ENCODE measurements around the gene PPIF.

Gene PPIF

GRCh38 chr10:79387974-79388850 lies 40.9 kb downstream of the PPIF start:
- no peak for DNase-seq

DNA sequence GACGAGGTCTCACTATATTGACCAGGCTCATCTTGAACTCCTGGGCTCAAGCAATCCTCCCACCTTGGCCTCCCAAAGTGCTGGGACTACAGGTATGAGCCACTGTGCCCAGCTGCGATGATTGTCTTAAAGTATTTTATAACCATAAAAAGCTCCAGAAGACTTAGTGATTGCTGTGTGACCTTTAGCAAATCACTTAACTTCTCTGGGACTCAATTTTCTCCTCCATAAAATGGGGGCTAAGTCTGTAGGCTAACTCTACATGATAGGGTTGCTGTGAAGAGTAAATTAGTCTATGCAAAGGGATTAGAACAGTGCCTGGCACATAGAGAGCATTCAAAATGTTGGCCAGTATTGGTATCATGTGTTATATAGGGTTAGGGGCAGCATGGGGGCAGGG lies 42.8 kb downstream of the PPIF start:
- DNase-seq: no peak

DNA sequence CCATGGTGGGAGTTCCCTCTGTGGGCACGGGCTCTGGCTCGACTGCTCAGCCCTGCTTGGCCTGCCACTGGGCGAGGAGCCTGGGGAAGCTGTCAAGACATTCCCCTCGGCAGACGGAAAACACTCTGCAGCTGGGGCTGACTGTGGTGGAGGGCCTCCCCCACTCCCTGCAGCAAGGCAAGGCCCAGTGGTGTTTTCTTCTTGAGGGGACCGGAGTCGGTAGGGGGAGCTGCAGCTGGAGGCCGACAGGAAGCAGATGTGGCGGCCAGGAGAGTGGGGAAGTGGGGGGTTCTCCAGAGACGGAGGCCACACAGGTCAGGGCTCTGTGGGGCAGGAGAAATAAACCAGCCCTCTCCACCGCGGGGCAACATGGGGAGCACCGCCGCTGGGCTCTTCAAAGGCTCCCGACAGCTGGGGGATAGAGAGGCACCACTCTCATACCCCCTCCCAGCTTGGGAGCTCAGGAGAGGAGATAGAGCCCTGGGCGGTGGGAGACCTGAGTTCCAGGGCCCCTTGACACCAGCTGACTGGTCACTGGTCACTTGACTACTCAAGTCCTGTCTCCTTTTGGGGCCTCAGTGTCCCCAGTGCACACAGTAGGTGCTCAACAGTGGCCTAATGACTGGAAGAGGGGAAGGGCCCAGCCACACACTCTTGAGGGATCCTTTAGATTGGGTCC lies 43.4 kb downstream of the PPIF start:
- no peak for DNase-seq

DNA sequence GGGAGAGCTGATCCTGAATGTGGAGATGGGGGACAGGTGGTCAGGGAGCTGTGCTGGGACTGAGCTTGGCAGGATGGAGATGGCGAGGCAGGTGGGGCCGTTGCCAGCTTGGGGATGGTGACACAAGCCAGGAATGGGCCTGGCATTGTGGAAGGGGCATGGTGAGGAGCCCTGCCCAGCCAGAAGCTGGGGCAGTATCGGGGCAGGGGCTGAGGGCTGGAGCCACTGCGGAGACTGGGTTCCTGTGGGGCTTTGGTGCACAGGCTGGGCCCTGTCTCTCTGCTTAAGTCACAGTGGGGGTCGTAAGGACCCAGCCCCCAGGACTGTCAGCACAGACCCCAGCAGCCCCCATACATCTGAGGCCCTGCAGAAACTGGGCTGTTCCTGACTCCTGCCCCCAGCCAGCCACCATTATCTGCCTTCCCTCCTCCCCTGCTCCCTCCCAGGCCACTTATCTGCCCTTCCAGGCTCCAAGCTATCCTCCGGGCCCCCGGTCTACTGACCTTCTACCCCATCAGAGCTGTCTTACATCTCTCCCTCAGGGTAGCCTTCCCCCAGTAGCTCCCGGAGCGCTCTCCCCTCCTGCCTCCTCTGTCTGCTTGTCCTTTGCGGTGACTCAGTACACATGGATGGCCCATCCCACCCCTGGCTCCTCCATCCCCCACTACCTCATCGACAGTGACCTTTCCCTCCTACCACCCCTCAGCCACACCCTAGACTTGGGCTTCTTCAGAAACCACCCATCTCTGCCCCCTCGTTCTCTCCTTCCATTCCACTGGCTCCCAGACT lies 44.2 kb downstream of the PPIF start:
- no peak for DNase-seq

DNA sequence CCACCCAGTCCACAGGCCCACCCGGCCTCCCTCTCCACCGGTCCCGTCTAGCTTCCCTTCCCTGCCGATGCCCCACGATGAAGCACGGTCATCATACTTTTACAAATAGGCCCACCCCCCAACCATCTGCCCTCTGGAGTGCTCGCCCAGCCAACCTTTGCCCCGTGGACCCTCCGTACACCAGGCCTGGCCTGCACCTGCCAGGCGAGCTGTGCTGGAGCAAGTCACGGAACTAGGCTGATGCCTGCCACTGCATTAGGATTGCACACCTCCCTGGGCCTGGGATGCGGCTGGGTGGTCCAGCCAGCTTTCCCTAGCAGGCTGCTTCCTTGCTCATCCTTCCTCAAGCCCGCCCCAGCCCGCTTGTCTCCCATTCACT lies 44.7 kb downstream of the PPIF start:
- no peak for DNase-seq

DNA sequence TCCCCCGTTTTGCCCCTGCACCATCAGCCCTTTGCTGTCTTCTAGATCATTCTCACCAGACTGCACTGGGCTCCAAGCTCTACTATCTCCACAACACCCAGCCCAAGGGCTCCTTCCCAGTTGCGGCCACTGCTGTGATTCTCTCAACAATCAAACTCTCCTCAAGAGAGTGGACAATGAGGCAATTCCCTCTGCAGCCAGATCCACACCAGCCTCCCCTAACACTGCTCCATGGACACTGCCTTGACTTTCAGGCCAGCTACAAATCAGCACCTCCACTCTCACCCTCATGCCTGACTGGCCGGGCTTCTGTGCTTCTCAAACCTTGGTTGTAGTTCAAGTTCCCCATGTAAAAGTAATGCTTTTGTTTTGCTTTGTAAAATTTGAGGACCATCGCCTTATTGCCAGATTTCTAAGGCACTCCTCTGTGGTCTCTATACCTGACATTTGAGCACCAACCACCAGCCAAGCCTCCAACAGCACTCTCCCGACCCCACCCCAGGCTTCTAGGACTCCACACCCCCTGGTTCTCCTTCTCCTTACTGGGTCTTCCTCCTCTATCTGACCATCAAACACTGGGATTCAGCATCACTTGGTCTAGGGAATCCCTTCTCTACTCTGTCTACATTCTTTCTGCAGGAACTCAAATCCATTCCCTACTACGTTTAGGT lies 45.4 kb downstream of the PPIF start:
- no peak for DNase-seq

- DNase-seq: no peak
Measured at GRCh38 chr10:79393221-79393923, 46.1 kb downstream of the PPIF start.

- DNase-seq: no peak
Measured at GRCh38 chr10:79393924-79394610, 46.8 kb downstream of the PPIF start.

GRCh38 chr10:79394664-79395063 lies 47.4 kb downstream of the PPIF start:
- DNase-seq: no peak

DNA sequence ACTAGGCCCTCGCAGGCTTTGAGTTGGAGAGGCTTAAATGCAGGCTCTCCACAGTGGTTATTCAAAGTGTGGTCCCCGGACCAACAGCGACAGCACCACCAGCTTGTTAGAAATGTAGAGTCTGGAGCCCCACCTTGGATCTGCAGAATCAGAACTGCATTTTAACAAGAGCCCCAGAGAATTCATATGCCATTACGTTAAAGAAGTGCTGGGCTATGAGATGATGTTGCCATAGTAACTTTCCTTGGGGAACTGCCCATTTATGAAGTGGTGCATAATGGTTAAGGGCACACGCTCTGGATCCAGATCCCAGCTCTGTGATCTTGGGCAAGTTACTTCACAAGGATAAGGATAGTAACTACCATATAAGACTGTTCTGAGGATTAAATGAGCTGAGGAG lies 49.3 kb downstream of the PPIF start:
- no peak for DNase-seq

DNA sequence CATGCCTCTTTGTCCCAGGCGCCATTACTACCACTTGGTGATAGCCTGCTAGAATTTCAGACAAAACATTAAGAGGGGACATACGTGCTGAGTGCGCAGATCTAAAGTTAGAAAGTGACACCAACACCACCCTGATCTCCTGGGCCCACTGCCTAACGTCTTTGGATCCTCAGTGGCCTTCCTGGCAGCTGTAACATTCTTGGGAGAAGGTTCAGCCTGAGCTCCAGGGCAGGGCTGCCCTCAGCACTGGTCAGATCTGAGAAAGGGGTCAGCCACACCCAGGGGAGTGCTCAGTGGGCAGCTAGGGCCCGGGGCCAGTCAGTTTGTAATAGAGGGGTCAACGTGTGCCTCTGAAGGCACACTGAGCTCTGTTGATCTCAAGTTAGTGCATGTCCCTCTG lies 49.8 kb downstream of the PPIF start:
- no peak for DNase-seq

GRCh38 chr10:79397575-79398303 lies 50.5 kb downstream of the PPIF start:
- no peak for DNase-seq

DNA sequence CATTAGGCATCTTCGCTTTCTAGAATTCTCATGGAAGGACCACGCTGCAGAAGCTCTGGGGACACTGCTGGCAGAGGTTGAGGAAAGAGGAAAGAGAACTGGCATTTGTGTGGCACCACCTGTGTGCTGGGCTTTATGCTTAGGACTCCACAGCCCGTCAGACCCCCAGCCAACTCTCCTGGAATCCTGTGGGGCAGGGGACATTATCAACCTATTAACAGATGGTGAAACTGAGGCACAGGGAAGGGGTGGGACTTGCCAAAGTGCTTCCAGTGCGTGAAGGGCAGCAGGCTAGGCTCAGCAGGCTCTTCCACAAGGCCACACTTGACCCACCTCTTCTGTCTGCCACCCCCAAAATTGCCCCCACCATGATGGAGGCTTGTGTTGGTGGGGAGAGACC lies 51.4 kb downstream of the PPIF start:
- DNase-seq: no peak

DNA sequence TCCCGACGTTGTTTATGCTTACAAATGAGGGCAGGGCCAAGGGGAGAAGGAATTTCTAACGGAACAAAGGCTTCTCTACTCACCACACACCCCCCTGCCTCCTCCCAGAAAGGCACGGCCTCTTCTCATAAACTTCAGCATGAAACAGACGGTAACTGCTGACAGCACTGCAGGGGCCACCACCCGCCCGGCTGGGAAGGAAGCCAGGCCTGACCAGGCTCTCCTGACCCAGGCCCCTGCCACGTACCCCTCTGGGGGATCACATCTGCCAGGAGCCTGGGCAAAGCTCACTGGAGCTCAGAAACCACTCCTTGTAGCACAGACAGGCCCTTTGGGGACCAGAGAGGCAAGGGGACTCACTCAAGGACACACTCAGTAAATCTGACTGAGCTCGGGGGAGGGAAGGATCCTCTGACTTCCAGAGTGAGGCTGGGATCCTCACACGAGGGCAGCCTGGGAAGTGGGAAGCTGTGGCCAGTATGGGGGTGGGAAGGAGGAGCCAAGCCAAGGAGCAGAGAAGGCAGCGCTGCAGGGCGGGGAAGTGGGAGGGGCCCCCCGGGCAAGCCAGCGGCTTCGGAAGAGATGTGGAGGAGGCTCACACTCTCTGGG lies 52.1 kb downstream of the PPIF start:
- DNase-seq: no peak

GRCh38 chr10:79400146-79401004 lies 53.1 kb downstream of the PPIF start:
- no peak for DNase-seq

DNA sequence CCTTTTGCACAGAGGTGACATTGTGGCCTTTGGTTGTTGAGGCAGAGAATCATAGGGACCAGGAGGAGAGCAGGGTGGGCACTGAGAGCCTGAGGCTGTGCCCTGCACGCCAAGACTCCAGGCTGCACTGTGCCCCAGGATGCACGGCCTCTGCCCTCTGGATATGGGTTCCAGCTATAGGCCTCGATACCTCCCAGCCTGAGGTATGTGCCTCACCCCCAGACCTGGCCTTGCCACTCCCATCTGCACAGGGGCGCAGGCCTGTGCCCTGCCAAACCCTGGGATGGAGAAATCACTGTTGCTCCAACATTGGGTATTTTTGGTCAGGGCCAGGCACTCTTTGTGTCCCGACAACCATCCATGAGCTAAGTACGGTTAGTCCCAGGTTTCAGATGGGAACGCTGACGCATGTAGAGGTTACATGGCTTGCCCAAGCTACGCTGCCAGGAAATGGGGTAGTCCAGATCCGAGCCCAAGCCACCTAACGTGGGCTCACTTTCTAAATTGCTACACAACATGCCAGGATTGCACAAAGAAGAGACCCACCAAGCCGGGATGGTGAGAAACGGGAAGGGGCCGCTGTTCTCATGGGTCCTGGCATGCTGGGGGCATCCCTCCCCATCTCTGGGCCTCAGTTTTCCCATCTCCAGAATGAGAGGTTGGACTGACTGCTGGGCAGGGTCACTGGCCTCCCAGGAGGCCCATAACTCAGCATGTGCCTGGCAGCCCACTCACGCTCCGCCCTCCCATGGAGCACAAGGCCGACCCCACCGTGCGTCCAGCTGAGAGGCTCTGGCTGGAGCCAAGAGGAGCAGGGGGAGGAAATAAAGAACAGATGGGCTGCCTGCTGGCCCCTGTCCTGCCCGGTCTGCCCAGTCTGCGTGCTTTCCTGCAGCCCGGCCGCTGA lies 54.0 kb downstream of the PPIF start:
- DNase-seq: no peak

DNA sequence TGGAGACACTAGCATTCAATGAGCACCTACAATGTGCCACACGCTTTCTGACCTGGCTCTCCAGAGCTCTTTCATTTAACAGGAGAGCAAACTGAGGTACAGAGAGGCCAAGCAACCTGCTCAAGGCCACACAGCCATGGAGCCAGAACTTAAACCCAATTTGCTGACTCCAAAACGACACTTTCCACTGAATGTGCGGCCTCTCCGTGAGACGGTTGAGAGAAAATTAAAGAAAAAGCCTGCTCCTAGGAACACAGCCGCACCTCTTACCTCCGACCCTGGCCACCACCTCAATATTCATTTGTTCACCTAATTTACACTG lies 55.3 kb downstream of the PPIF start:
- DNase-seq: no peak

DNA sequence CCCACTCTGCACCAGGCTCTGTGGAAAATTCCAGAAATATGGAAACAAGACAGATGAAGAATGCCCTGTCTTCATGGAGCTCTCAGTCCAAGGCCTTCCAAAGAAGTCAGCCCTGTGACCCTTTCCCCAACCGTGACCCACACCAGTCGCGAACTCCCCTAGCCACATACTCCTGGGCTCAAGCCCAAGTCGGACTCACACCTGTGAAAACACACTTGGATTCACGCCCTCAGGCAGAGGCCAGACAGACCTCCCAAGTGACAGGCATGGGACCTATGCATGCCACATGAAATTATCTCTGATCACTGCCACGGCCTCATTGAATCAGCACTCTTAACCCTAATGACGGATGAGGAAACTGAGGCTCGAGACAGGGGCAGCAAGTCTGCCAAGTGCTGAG lies 55.7 kb downstream of the PPIF start:
- DNase-seq: no peak

Measured in NCI-H2029 treated with DMSO at 0.1 percent for 48 hours (cell line).